Measurements from ENCODE around the gene PIGU. TPM values are rescaled to one million over a fixed set of nuclear protein-coding genes. Genes with fewer than 3 reads are reported as not detected.

The PIGU gene
- total and polyA plus RNA-seq, 2 donors (not counting 3 experiments of a cell fraction or from before 2014, with no cell fraction given): 20.3 to 81.8 TPM

DNA sequence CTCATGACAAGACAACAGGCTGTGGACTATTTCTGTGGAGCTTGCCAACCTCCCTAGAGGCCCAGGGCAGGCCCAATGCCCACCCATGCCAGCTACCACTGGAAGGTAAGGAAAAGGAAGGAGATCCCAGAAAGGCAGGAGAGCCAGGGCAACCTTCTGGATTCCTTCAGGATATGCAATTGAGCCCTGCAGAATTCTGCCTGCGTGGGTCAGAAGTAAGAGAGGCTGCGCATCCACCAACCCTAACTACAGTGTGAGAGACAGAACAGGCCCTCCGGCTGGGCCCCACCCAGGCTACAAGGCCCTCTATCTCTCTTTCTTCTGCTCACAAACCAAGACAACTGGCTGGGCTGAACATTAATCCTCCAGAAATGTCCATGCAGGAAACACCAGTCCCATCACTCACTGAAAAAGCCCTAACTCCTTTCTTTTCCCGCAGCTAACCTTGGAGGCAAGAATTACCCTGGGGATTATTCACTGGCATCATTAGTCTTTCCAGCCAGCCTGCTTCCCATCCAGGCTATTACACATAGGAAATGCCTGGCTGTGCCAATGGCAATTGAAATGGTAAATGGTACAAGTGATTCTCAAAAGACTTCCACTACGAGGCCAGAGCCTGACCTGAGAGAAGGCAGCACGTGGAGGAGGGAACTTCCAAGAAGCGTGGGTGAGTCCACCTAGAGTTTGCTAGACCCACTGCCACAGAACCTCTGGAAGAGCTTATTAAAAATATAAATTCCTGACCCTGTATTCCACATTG lies 103.2 kb downstream of the PIGU start:
- H4K20me1 ChIP-seq (replicated peaks; ENCODE audit: control insufficient read depth, extremely low read depth, insufficient read depth, low read length): no peaks in the 10 kb centered on the region
- H3K27me3 ChIP-seq (ENCODE audit: control insufficient read depth in 2 of 2, insufficient read depth in 2 of 2, low read length in 2 of 2): no peaks in the 10 kb centered on the region
- FAIRE-seq: no peak
- H3K9me3 ChIP-seq (replicated peaks; ENCODE audit: control insufficient read depth, insufficient read depth, low read length): no peaks in the 10 kb centered on the region
- dilution Hi-C loops (cut with MboI; ENCODE audit: extremely low pct_ligation_motif_present, low sequenced_read_pairs): no loop called here
- CTCF ChIA-PET: interaction anchor here (0.7 to 3.3 kb wide), 4 partner anchors 10 to 196 kb away, joined by 3 to 13 read pairs (median 6); no protein-coding TSS in a partner anchor
- H3K4me3 ChIP-seq (replicated peaks in 1 of 3; ENCODE audit: insufficient read depth in 1 of 3, low read depth in 1 of 3, low read length in 3 of 3): no peak overlapping the region
- H2AFZ ChIP-seq (ENCODE audit: low read depth, low read length): no peak overlapping the region
- intact Hi-C loops (cut with micrococcal nuclease): no loop called here
- H3K27ac ChIP-seq (ENCODE audit: insufficient read depth, low read depth, low read length): no peak overlapping the region
- H3K9ac ChIP-seq (replicated peaks; ENCODE audit: extremely low read depth, insufficient read depth, low read length): no peak overlapping the region
- H3K79me2 ChIP-seq (ENCODE audit: control insufficient read depth, insufficient read depth, low read length): no peaks in the 10 kb centered on the region
- no peak for DNase-seq (ENCODE audit: low read depth, low spot score)
- no peak overlapping the region for H3K4me2 ChIP-seq (ENCODE audit: insufficient read depth, low read length)
- TF ChIP-seq EZH2 (IDR thresholded peaks at IDR 0.05; ENCODE audit: borderline replicate concordance, low read depth, low read length, severe bottlenecking) (no peak), POLR2AphosphoS5 (IDR thresholded peaks at IDR 0.05; ENCODE audit: insufficient read depth, low read depth, low read length) (no peak), MYC (IDR thresholded peaks at IDR 0.05; ENCODE audit: low read depth, low read length) (no peak), JUN (IDR thresholded peaks at IDR 0.05; ENCODE audit: borderline replicate concordance, insufficient read depth, insufficient read length, low read depth) (no peak), CTCF (IDR thresholded peaks at IDR 0.05; ENCODE audit: extremely low read depth in 1 of 2, insufficient read depth in 1 of 2, low read depth in 1 of 2, low read length in 2 of 2) (no peak), GATA2 (IDR thresholded peaks at IDR 0.05; ENCODE audit: insufficient read depth, insufficient read length, low read depth, low read length) (no peak), POLR2A (IDR thresholded peaks at IDR 0.05; ENCODE audit: low read depth, low read length) (no peak), FOS (IDR thresholded peaks at IDR 0.05; ENCODE audit: borderline replicate concordance, insufficient read depth, low read length) (no peak)
- TF ChIP-seq, protein P1, sequence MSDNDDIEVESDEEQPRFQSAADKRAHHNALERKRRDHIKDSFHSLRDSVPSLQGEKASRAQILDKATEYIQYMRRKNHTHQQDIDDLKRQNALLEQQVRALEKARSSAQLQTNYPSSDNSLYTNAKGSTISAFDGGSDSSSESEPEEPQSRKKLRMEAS (IDR thresholded peaks at IDR 0.05; ENCODE audit: insufficient read depth, insufficient read length): no peak
- BruUV-seq (replicated peaks): no TSS peak
- POLR2A ChIA-PET: no interaction called here
- H3K9me1 ChIP-seq (replicated peaks; ENCODE audit: control insufficient read depth, extremely low read depth, insufficient read depth, low read length): no peaks in the 10 kb centered on the region
- H3K36me3 ChIP-seq (ENCODE audit: control insufficient read depth in 2 of 2, extremely low read depth in 1 of 2, insufficient read depth in 2 of 2, low read length in 2 of 2): no peaks in the 10 kb centered on the region
- peaks cover 11% of the 10 kb centered on the region for H3K4me1 ChIP-seq (ENCODE audit: control insufficient read depth, extremely low read depth, insufficient read depth, low read length)

Data from endothelial cell of umbilical vein (primary cell).